ENCODE data around the gene DNER. TPM values are rescaled to one million over a fixed set of nuclear protein-coding genes. Genes with fewer than 3 reads are reported as not detected.

The DNER gene
- polyA plus RNA-seq, 1 donor (not counting 4 experiments of a cell fraction or from before 2014, with no cell fraction given), result 8.5 TPM

- H3K9me1 ChIP-seq (ENCODE audit: control insufficient read depth, extremely low read depth, insufficient read depth, low read length), result no peaks in the 10 kb centered on the region
- no peak overlapping the region for H2AFZ ChIP-seq (ENCODE audit: control insufficient read depth, low read length)
- no peaks in the 10 kb centered on the region for H3K79me2 ChIP-seq (ENCODE audit: control insufficient read depth, insufficient read depth, low read length)
- H3K4me1 ChIP-seq (ENCODE audit: control insufficient read depth, extremely low read depth, insufficient read depth, low read length), result no peaks in the 10 kb centered on the region
- H3K36me3 ChIP-seq (ENCODE audit: control insufficient read depth in 2 of 2, extremely low read depth in 1 of 2, insufficient read depth in 2 of 2, low read length in 2 of 2), result no peaks in the 10 kb centered on the region
- no peaks in the 10 kb centered on the region for H4K20me1 ChIP-seq (ENCODE audit: control insufficient read depth, extremely low read depth, insufficient read depth, low read length)
- H3K9ac ChIP-seq (ENCODE audit: control insufficient read depth, extremely low read depth, insufficient read depth, low read length), result no peak overlapping the region
- dilution Hi-C loops (cut with MboI; ENCODE audit: extremely low pct_ligation_motif_present, low sequenced_read_pairs), result no loop called here
- no peak for DNase-seq (ENCODE audit: low read depth, low spot score)
- TF ChIP-seq CTCF (optimal IDR thresholded peaks at IDR 0.05 in 1 of 3, IDR thresholded peaks at IDR 0.05 in 1 of 3, conservative IDR thresholded peaks at IDR 0.05 in 1 of 3; ENCODE audit: extremely low read depth in 1 of 3, insufficient read depth in 2 of 3, low read length in 3 of 3), result no peak
- TF ChIP-seq EZH2 (IDR thresholded peaks at IDR 0.05; ENCODE audit: low read length), result no peak
- H3K27ac ChIP-seq (ENCODE audit: control insufficient read depth, insufficient read depth, low read length), result no peak overlapping the region
- no peak overlapping the region for H3K4me3 ChIP-seq (ENCODE audit: control insufficient read depth in 2 of 3, extremely low read depth in 1 of 3, insufficient read depth in 2 of 3, low read depth in 1 of 3, low read length in 3 of 3)
- FAIRE-seq, result no peak
- H3K9me3 ChIP-seq (ENCODE audit: control insufficient read depth, low read depth, low read length), result no peaks in the 10 kb centered on the region
- no peaks in the 10 kb centered on the region for H3K27me3 ChIP-seq (ENCODE audit: control insufficient read depth, extremely low read depth, insufficient read depth, low read length)
- H3K4me2 ChIP-seq (ENCODE audit: control insufficient read depth, extremely low read depth, insufficient read depth, low read depth, low read length), result no peak overlapping the region
These were observed 189.6 kb downstream of the DNER start for GRCh38 chr2:229524799-229525198.

GRCh38 chr2:229523663-229524062 is 190.7 kb downstream of the DNER start:
- DNase-seq (ENCODE audit: low read depth, low spot score) (no peak), FAIRE-seq (no peak)
- TF ChIP-seq EZH2 (IDR thresholded peaks at IDR 0.05; ENCODE audit: low read length), result no peak
- TF ChIP-seq CTCF (optimal IDR thresholded peaks at IDR 0.05 in 1 of 3, IDR thresholded peaks at IDR 0.05 in 1 of 3, conservative IDR thresholded peaks at IDR 0.05 in 1 of 3; ENCODE audit: extremely low read depth in 1 of 3, insufficient read depth in 2 of 3, low read length in 3 of 3), result no peak
- H3K4me3 ChIP-seq (ENCODE audit: control insufficient read depth in 2 of 3, extremely low read depth in 1 of 3, insufficient read depth in 2 of 3, low read depth in 1 of 3, low read length in 3 of 3), result no peak overlapping the region
- no peaks in the 10 kb centered on the region for H3K36me3 ChIP-seq (ENCODE audit: control insufficient read depth in 2 of 2, extremely low read depth in 1 of 2, insufficient read depth in 2 of 2, low read length in 2 of 2)
- no peaks in the 10 kb centered on the region for H3K4me1 ChIP-seq (ENCODE audit: control insufficient read depth, extremely low read depth, insufficient read depth, low read length)
- no peaks in the 10 kb centered on the region for H4K20me1 ChIP-seq (ENCODE audit: control insufficient read depth, extremely low read depth, insufficient read depth, low read length)
- no peaks in the 10 kb centered on the region for H3K9me3 ChIP-seq (ENCODE audit: control insufficient read depth, low read depth, low read length)
- no peaks in the 10 kb centered on the region for H3K79me2 ChIP-seq (ENCODE audit: control insufficient read depth, insufficient read depth, low read length)
- no peak overlapping the region for H3K4me2 ChIP-seq (ENCODE audit: control insufficient read depth, extremely low read depth, insufficient read depth, low read depth, low read length)
- no peak overlapping the region for H3K27ac ChIP-seq (ENCODE audit: control insufficient read depth, insufficient read depth, low read length)
- dilution Hi-C loops (cut with MboI; ENCODE audit: extremely low pct_ligation_motif_present, low sequenced_read_pairs), result no loop called here
- no peaks in the 10 kb centered on the region for H3K27me3 ChIP-seq (ENCODE audit: control insufficient read depth, extremely low read depth, insufficient read depth, low read length)
- H2AFZ ChIP-seq (ENCODE audit: control insufficient read depth, low read length), result no peak overlapping the region
- no peak overlapping the region for H3K9ac ChIP-seq (ENCODE audit: control insufficient read depth, extremely low read depth, insufficient read depth, low read length)
- H3K9me1 ChIP-seq (ENCODE audit: control insufficient read depth, extremely low read depth, insufficient read depth, low read length), result no peaks in the 10 kb centered on the region

All from keratinocyte (primary cell).